Inferior parietal cortex (tissue), 1 donor: Measurements from ENCODE around the gene NDUFA7.
"Not testable (repeated sequence)": the region's sequence is repeated elsewhere in the genome, so short reads cannot be mapped to it uniquely, and the experiment has no call there.

Experiments used
- DNase-seq: peaks from one replicate; pipeline ENCODE4 v3.0.0-alpha.2; 2016; ENCODE audit errors: extremely low spot score

The NDUFA7 gene

GRCh38 chr19:8264248-8264647 is 56.9 kb downstream of the NDUFA7 start:
- not testable (repeated sequence) for DNase-seq

DNA sequence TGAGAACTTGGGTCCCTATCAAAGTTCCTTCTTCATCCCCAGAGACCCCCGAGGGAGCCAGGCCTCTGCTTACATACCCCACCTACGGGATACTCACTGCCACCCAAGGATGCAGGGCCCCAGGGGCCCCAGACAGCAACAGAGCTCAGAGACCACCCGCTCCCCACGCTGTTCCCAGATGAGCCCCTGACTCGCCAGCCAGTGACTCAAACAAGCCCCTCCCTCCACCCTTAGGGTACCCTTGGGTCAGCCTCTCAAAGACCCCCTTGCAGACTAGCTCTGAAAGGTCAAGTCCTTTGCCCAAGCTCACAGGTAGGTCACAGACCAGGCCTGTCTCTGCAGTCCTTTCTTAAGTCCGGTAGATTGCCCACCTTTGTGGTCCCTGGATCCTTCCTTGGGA is 58.7 kb downstream of the NDUFA7 start:
- no peak for DNase-seq

DNA sequence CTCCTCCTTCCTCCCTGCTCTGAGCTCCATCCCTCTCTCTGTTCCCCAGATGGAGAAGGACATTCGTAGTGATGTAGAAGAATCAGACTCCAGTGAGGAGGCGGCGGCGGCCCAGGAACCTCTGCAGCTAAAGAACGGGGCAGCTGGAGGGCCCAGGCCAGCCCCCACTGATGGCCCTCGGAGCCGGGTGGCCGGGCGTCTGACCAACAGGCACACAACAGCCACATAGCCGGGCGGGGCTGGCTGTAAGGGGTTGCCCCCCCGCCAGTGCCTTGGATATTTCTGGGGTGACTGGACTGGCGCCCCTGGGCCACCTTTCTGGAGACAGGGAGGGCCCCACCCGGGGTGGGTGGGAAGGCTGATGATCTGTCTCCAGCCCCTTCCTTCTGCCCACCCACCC is 59.3 kb downstream of the NDUFA7 start:
- no peak for DNase-seq

DNA sequence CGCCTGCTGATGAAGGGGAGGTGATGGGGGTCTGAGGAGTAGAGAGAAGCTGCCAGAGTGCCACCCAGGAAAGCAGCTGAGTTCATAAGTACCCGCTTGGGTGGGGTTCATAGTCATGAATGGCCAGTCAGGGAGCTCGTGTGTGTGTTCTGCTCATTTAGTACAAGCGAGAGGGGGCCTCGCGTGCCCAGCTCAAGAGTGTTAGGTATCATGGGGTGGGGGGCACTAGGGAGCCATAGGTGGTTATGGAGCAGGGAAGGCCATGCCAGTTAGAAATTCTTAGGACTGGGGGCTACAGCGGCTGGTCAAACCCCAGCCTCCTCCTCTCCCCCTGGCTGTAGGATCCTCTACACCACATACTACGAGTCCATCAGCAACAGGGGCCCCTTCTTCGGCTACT is 59.8 kb downstream of the NDUFA7 start:
- DNase-seq, result no peak
